Right ventricle myocardium inferior (tissue), 1 donor: ENCODE measurements around the gene GRM8. TPM values are rescaled to one million over a fixed set of nuclear protein-coding genes. Genes with fewer than 3 reads are reported as not detected.
"Not testable (repeated sequence)": the region's sequence is repeated elsewhere in the genome, so short reads cannot be mapped to it uniquely, and the experiment has no call there.

Experiments used
- ATAC-seq: fragments of 200-7000 bp; cut with Tn5 transposase; one replicate; pipeline ENCODE4 v1.9.1; 2020; ENCODE audit warnings: mild to moderate bottlenecking, moderate library complexity
- DNase-seq: peaks from one replicate; pipeline ENCODE4 v3.0.0; 2021; ENCODE audit errors: missing footprints
- intact Hi-C: fragments of 100-400 bp; cut with DNase I; formaldehyde crosslinking; loops from one replicate; pipeline ENCODE4 v1.11.0; 2022
- total RNA-seq: library from RNA; stranded (reverse); fragmentation: NEBNext Ultra II Directional; extraction: Animal tissue kit (Norgen Biotek cat#: 25700); gene quantifications from one replicate; pipeline ENCODE4 v1.2.1, GENCODE V29; 2021
- donor health status: DM: no; HTN: yes; CAD: no; lungs with severe emphysema.

Gene GRM8
- total RNA-seq, 1 donor from 2014 or later, result 0.22 TPM

- intact Hi-C loops, result no loop called here
- ATAC-seq (no peak), DNase-seq (no peak)
Observed at GRCh38 chr7:126702242-126703016, 550.3 kb downstream of the GRM8 start.

- ATAC-seq, result no peak
Observed at GRCh38 chr7:126700807-126701604, 551.7 kb downstream of the GRM8 start.

GRCh38 chr7:126699707-126700106, 553.0 kb downstream of the GRM8 start:
- intact Hi-C loops, result no loop called here
- DNase-seq (no peak), ATAC-seq (no peak)

More at GRCh38 chr7:126700807-126701604, 551.7 kb downstream of the GRM8 start:
- intact Hi-C loops, result no loop called here
- no peak for DNase-seq

- no peak for ATAC-seq
- intact Hi-C loops, result no loop called here
- DNase-seq, result no peak
Observed at GRCh38 chr7:126698909-126699308, 553.8 kb downstream of the GRM8 start.

GRCh38 chr7:126698446-126698845, 554.3 kb downstream of the GRM8 start:
- ATAC-seq, result no peak

GRCh38 chr7:126696256-126697038, 556.3 kb downstream of the GRM8 start:
- intact Hi-C loops, result no loop called here
- ATAC-seq, result no peak
- DNase-seq, result no peak

More at GRCh38 chr7:126698446-126698845, 554.3 kb downstream of the GRM8 start:
- intact Hi-C loops, result no loop called here
- no peak for DNase-seq

GRCh38 chr7:126690848-126691751, 561.6 kb downstream of the GRM8 start:
- intact Hi-C loops, result no loop called here
- ATAC-seq (no peak), DNase-seq (no peak)

- DNase-seq, result no peak
Observed at GRCh38 chr7:126690104-126690503, 562.6 kb downstream of the GRM8 start.

GRCh38 chr7:126689037-126689436, 563.7 kb downstream of the GRM8 start:
- intact Hi-C loops, result no loop called here
- ATAC-seq, result no peak
- DNase-seq, result no peak

More at GRCh38 chr7:126690104-126690503, 562.6 kb downstream of the GRM8 start:
- no peak for ATAC-seq
- intact Hi-C loops, result no loop called here

- ATAC-seq (no peak), DNase-seq (no peak)
Observed at GRCh38 chr7:126686474-126686873, 566.3 kb downstream of the GRM8 start.

GRCh38 chr7:126685596-126685995, 567.1 kb downstream of the GRM8 start:
- intact Hi-C loops, result no loop called here
- ATAC-seq (no peak), DNase-seq (no peak)

More at GRCh38 chr7:126686474-126686873, 566.3 kb downstream of the GRM8 start:
- intact Hi-C loops, result no loop called here

- intact Hi-C loops, result no loop called here
- ATAC-seq (peak; percentile 34), DNase-seq (peak; percentile 55)
Observed at GRCh38 chr7:126685018-126685573, 567.6 kb downstream of the GRM8 start.

GRCh38 chr7:126682176-126682575, 570.6 kb downstream of the GRM8 start:
- ATAC-seq (no peak), DNase-seq (no peak)
- intact Hi-C loops, result no loop called here

- intact Hi-C loops, DNase-seq, ATAC-seq: not testable (repeated sequence)
Observed at GRCh38 chr7:126668762-126669161, 584.0 kb downstream of the GRM8 start.

GRCh38 chr7:126668367-126668752, 584.4 kb downstream of the GRM8 start:
- intact Hi-C loops, result no loop called here
- DNase-seq (no peak), ATAC-seq (no peak)

- no peak for ATAC-seq
- DNase-seq, result no peak
- intact Hi-C loops, result no loop called here
Observed at GRCh38 chr7:126667742-126668366, 584.9 kb downstream of the GRM8 start.

GRCh38 chr7:126662856-126663255, 589.9 kb downstream of the GRM8 start:
- DNase-seq, result no peak
- ATAC-seq, result no peak
- intact Hi-C loops, result no loop called here
